Subcutaneous abdominal adipose tissue (tissue), 5 donors: ENCODE measurements around the gene MDFIC2.
"Not testable (repeated sequence)": the region's sequence is repeated elsewhere in the genome, so short reads cannot be mapped to it uniquely, and the experiment has no call there.

Source experiments
- H3K27ac ChIP-seq: one replicate; pipeline ENCODE4 v1.7.0; 2013; ENCODE audit warnings: low read depth, mild to moderate bottlenecking, inconsistent platforms, low read length, moderate library complexity
- H3K27me3 ChIP-seq, 5 donors: one replicate each; pipeline ENCODE4 v1.7.0; 2013; ENCODE audit warnings: low read length in 5 of 5, inconsistent platforms in 1 of 5; ENCODE audit not compliant: control insufficient read depth in 5 of 5, insufficient read depth in 4 of 5
- H3K36me3 ChIP-seq, 5 donors: one replicate each; pipeline ENCODE4 v1.7.0; 2013; ENCODE audit warnings: low read length in 5 of 5; ENCODE audit not compliant: control insufficient read depth in 5 of 5, insufficient read depth in 5 of 5
- H3K4me1 ChIP-seq, 5 donors: one replicate each; pipeline ENCODE4 v1.7.0; 2013; ENCODE audit warnings: low read length in 5 of 5, mild to moderate bottlenecking in 3 of 5, moderate library complexity in 1 of 5; ENCODE audit not compliant: control insufficient read depth in 5 of 5, insufficient read depth in 5 of 5
- H3K4me3 ChIP-seq, 5 donors: one replicate each; pipeline ENCODE4 v1.7.0; 2013; ENCODE audit warnings: low read length in 5 of 5, low read depth in 1 of 5
- H3K9ac ChIP-seq, 5 donors: one replicate each; pipeline ENCODE4 v1.7.0; 2013; ENCODE audit warnings: low read length in 5 of 5, mild to moderate bottlenecking in 4 of 5, moderate library complexity in 3 of 5
- H3K9me3 ChIP-seq, 5 donors: one replicate each; pipeline ENCODE4 v1.7.0; 2013; ENCODE audit warnings: low read length in 5 of 5; ENCODE audit not compliant: control insufficient read depth in 5 of 5
- donor health status: healthy.
- donor health status: healthy.
- donor health status: healthy.
- donor health status: healthy.
- donor health status: healthy.

MDFIC2 gene

DNA sequence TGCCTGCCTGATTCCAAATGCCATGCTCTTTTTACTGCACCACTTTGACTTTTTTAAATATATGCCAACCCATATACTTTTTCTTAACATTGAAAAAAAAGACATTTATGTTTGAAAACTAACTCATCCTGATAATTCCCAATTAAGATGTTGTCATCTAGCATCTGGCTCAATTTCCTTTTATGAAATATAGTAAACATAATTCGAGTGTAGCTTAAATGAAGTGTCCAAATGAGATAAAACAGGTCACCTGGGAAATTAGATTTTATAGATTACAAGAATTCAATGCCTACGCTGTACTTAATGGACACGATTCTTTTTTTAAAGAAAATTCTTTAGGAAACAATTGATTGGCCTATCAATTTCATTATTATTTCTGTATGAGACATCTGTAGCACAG is 2.8 kb downstream of the MDFIC2 start:
- Histone ChIP-seq H3K9ac (no peak overlapping the region), H3K36me3 (no peaks in the 10 kb centered on the region), H3K9me3 (no peaks in the 10 kb centered on the region), H3K27me3 (no peaks in the 10 kb centered on the region), H3K4me3 (no peak overlapping the region), H3K27ac (no peak overlapping the region), H3K4me1 (no peaks in the 10 kb centered on the region)

GRCh38 chr3:70308760-70309159 is 3.7 kb downstream of the MDFIC2 start:
- Histone ChIP-seq H3K27me3 (no peaks in the 10 kb centered on the region), H3K4me1 (no peaks in the 10 kb centered on the region), H3K9ac (no peak overlapping the region), H3K36me3 (no peaks in the 10 kb centered on the region), H3K4me3 (no peak overlapping the region), H3K27ac (no peak overlapping the region), H3K9me3 (no peaks in the 10 kb centered on the region)

DNA sequence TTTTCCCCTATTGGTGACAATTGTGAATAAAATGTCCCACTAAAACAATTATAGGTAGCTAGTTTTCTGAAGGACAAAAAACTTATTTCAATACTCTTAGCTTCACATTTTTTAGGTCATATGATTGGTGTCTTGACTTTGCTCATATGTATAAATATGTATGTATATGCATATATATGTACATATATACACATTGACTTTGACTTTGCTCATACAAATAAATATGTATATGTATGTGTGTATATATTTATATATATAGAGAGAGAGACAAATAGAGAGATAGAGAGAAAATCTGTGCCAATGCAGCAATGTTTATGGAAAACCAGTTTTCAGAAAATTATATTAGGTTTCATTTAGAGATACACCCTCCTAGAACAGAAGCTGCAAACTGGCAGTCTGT is 5.7 kb downstream of the MDFIC2 start:
- no peaks in the 10 kb centered on the region for H3K4me1 ChIP-seq
- H3K4me3 ChIP-seq: no peak overlapping the region
- H3K27ac ChIP-seq: no peak overlapping the region
- H3K27me3 ChIP-seq: no peaks in the 10 kb centered on the region
- H3K9ac ChIP-seq: no peak overlapping the region
- H3K9me3 ChIP-seq: no peaks in the 10 kb centered on the region
- no peaks in the 10 kb centered on the region for H3K36me3 ChIP-seq

- H3K4me1 ChIP-seq: no peaks in the 10 kb centered on the region
- H3K9ac ChIP-seq: no peak overlapping the region
- no peak overlapping the region for H3K27ac ChIP-seq
- no peaks in the 10 kb centered on the region for H3K36me3 ChIP-seq
- H3K27me3 ChIP-seq: no peaks in the 10 kb centered on the region
- H3K9me3 ChIP-seq: no peaks in the 10 kb centered on the region
- no peak overlapping the region for H3K4me3 ChIP-seq
Measured at GRCh38 chr3:70298385-70298784, 14.1 kb downstream of the MDFIC2 start.

DNA sequence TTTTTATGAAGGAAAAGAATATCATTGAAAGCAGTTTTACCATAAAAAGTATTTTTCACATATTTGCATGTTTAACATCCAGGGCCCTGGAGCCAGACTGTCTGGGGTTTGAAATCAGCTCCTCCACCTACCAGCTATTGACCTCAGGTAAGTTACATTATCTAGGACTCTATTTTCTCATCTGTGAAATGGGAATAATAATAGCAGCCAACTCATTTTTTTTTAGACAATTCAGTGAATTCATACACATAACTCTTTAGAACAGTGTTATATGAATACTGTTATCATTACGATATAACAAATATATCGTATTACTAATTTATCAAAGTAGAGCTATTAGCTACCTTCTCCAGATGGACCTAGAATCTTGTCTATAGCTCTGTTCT is 21.3 kb downstream of the MDFIC2 start:
- H3K27ac ChIP-seq: no peak overlapping the region
- H3K4me3 ChIP-seq: no peak overlapping the region
- no peak overlapping the region for H3K9ac ChIP-seq
- no peaks in the 10 kb centered on the region for H3K27me3 ChIP-seq
- H3K9me3 ChIP-seq: no peaks in the 10 kb centered on the region
- H3K36me3 ChIP-seq: no peaks in the 10 kb centered on the region
- H3K4me1 ChIP-seq: no peaks in the 10 kb centered on the region

- H3K4me1 ChIP-seq, H3K9ac ChIP-seq, H3K27ac ChIP-seq, H3K27me3 ChIP-seq, H3K36me3 ChIP-seq, H3K4me3 ChIP-seq, H3K9me3 ChIP-seq: not testable (repeated sequence)
Measured at GRCh38 chr3:70290431-70291096, 21.9 kb downstream of the MDFIC2 start.

DNA sequence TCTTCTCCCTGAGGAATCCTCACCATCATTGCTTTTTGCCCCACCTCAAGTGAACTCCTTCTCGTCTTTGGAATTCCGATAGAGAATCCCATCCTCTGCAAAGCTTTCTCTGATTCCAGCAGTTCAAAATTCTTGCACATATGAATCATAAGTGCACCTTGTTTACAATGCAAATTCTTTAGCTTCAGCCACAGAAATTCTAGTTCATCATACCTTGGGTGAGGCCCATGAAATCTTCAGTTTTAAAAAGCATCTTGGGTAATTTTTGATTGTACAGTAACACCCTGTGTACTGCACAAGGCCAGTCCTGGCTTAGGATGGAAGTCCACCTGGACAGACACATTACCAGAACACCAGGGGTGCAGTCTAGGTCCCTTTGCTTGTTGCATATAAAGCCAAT is 30.8 kb downstream of the MDFIC2 start:
- H3K4me3 ChIP-seq: no peak overlapping the region
- no peaks in the 10 kb centered on the region for H3K36me3 ChIP-seq
- H3K9ac ChIP-seq: no peak overlapping the region
- no peaks in the 10 kb centered on the region for H3K27me3 ChIP-seq
- no peaks in the 10 kb centered on the region for H3K4me1 ChIP-seq
- peaks cover 0 to 8% (median 0%) of the 10 kb centered on the region in 5 donors for H3K9me3 ChIP-seq
- H3K27ac ChIP-seq: no peak overlapping the region

DNA sequence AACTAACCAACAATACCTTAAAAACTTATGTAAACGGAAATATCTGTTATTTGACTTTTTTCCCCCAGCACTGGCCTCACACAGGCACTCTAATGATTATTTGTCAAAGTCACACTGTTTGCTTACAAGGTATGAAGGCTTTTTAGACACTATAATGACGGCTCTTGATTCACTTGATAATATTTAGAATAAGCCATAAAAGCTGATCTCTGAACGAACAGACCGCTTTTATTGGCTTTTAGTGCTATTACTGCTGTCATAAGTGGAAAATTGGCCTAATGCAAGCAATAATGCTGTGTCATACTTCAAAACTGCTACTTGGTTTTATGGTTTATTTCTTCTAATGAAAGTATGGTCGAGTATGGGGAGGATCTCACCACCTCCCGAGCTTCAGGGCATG is 35.1 kb downstream of the MDFIC2 start:
- H3K27ac ChIP-seq: no peak overlapping the region
- H3K9me3 ChIP-seq: peaks cover 0 to 4% (median 0%) of the 10 kb centered on the region in 5 donors
- no peak overlapping the region for H3K9ac ChIP-seq
- H3K4me1 ChIP-seq: peaks cover 0 to 2% (median 0%) of the 10 kb centered on the region in 5 donors
- H3K4me3 ChIP-seq: no peak overlapping the region
- no peaks in the 10 kb centered on the region for H3K36me3 ChIP-seq
- H3K27me3 ChIP-seq: no peaks in the 10 kb centered on the region

DNA sequence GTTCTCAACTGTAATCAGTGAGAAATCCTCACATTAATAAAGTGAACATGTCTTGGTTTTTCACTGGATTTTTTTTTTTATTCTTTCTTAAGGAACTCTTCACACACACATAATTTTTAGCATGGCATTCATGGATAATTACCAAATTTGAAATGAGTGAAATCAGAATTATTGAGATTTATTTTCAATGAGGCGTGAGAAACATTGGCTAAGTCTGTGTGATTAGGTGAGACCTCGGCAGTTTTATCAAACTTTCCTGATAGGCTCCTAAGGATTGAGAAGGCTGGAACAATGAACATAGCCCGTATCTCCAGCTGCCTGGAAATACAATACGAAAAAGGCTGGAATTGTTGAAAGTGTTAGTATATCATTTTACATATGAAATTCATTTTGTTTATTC is 35.5 kb downstream of the MDFIC2 start:
- Histone ChIP-seq H3K4me3 (no peak overlapping the region), H3K36me3 (no peaks in the 10 kb centered on the region), H3K9ac (no peak overlapping the region), H3K27me3 (no peaks in the 10 kb centered on the region), H3K9me3 (peaks cover 0 to 2% (median 0%) of the 10 kb centered on the region in 5 donors), H3K27ac (no peak overlapping the region), H3K4me1 (peaks cover 0 to 2% (median 0%) of the 10 kb centered on the region in 5 donors)

DNA sequence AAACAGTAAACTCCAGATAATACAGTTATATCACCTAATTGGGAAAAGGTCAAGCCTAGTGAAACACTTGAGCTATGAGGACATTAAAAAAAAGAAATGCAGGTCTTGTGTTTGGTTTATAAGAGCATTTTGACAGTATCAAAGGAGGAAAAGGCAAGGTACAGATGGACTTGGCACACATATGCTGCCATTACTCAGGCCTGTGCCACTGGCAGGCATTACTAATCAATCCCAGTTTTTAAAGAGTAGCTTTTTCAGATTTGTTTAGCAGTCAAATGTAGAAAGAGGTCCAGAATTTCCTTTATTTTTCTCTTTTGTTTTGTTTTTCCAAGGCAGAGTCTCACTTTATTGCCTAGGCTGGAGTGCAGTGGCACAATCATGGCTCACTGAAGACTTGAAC is 38.9 kb downstream of the MDFIC2 start:
- Histone ChIP-seq H3K36me3 (no peaks in the 10 kb centered on the region), H3K9ac (no peak overlapping the region), H3K4me1 (peaks cover 0 to 2% (median 0%) of the 10 kb centered on the region in 5 donors), H3K27me3 (no peaks in the 10 kb centered on the region), H3K9me3 (no peaks in the 10 kb centered on the region), H3K4me3 (no peak overlapping the region), H3K27ac (no peak overlapping the region)

DNA sequence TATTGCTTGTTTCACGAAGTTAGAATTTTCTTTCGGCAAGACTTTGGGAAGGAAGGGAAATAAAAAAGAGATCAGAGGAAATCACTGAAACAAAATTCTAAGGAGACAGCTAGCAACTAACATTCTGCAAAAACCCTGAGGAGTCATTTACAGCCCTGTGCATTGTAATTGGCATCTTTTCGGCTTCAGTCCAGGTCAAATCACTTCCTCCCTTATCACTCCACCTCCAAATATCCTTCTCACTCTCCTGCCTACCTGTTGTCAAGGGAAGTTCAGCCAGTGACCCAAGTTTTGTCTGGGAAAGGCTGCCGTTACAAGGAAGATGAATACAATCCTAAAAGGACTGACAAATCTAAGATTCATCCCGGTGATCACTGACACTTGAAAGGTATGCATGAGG is 39.6 kb downstream of the MDFIC2 start:
- Histone ChIP-seq H3K4me1 (peaks cover 0 to 2% (median 0%) of the 10 kb centered on the region in 5 donors), H3K9ac (no peak overlapping the region), H3K4me3 (no peak overlapping the region), H3K27ac (no peak overlapping the region), H3K36me3 (no peaks in the 10 kb centered on the region), H3K9me3 (no peaks in the 10 kb centered on the region), H3K27me3 (no peaks in the 10 kb centered on the region)
